ENCODE data around the gene ATXN7L3. TPM values are rescaled to one million over a fixed set of nuclear protein-coding genes. Genes with fewer than 3 reads are reported as not detected.

Gene ATXN7L3
- total RNA-seq, 1 experiment from 2014 or later, result 86.7 TPM

DNA sequence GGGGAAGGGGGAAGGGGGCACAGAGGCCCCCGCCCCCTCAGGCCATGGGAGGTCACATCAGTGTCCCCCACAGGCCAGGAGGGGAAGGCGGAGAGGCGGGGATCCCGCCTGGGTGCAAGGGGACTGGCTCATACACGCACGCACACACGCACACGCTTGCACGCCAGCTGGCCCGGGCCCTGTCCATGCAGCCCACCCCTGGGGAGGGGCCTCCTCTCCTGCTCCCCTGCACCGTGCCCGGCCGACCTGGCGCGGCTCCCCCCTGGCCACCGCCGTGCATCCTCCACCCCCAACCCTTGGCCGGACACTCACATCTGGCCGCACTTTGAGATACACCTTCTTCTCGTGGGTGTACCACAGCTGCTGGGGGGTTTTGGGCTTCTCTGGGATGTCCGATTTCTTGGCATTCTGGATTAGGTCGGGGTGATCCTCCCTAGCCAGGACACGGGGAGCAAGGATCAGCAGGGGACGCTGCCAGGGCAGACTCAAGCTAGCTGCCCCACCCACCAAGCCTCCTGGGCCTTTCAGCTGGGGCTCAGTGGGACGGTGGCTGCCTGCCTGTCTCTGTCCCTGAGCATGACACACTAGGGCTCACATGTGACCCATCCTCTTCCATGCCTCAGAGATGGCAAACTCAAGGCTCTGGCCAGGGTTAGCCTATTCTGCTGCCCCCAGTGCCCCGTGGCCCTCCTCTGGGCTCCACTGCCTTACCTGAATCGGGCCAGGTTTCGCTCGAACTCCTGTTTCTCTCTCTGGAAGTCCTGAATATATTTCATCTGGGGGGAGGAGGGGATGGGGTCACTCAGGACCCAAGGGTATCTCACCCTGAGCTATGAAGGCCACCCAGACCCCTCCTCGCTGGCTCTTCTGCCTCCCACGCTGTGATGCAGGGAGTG lies 13.1 kb upstream of the ATXN7L3 start:
- Histone ChIP-seq H3K4me3 (replicated peaks in 1 of 2; ENCODE audit: low read depth in 1 of 2, low read length in 2 of 2) (no peak overlapping the region), H4K20me1 (ENCODE audit: insufficient read depth) (no peaks in the 10 kb centered on the region), H3K79me2 (ENCODE audit: insufficient read depth, low read length) (peaks cover 36% of the 10 kb centered on the region), H3K27ac (ENCODE audit: low read depth, low read length) (peak overlapping the region; percentile 7; the same call in 1 of the 2 replicates), H3K9ac (ENCODE audit: low read length) (no peak overlapping the region), H3K4me2 (ENCODE audit: low read length) (no peak overlapping the region), H2AFZ (ENCODE audit: low read depth, low read length, poor library complexity, severe bottlenecking) (no peak overlapping the region), H3K4me1 (ENCODE audit: control insufficient read depth in 1 of 2, insufficient read depth in 2 of 2, low read length in 2 of 2) (peaks cover 26 to 47% of the 10 kb centered on the region in 2 experiments), H3K27me3 (ENCODE audit: insufficient read depth, low read length) (no peaks in the 10 kb centered on the region), H3K9me2 (ENCODE audit: insufficient read depth) (no peaks in the 10 kb centered on the region), H3K9me3 (ENCODE audit: control insufficient read depth in 1 of 2, insufficient read depth in 1 of 2, low read depth in 1 of 2, low read length in 2 of 2) (no peaks in the 10 kb centered on the region), H3K36me3 (ENCODE audit: control insufficient read depth in 1 of 2, insufficient read depth in 2 of 2, low read length in 2 of 2) (peaks cover 23 to 56% of the 10 kb centered on the region in 2 experiments; a peak in 3 of 4 replicates)
- RAD21 ChIA-PET (ENCODE audit: low non-redundant PET in 1 of 2, low total read pairs in 2 of 2, uncharacterized antibody in 2 of 2, unreplicated experiment in 2 of 2), result no interaction called here
- intact Hi-C loops (cut with micrococcal nuclease), result loop anchor here (10.0 kb wide), 1 partner anchor 312 kb away; no protein-coding TSS in a partner anchor
- ATAC-seq, result no peak
- TF ChIP-seq POLR2AphosphoS5 (IDR thresholded peaks at IDR 0.05; ENCODE audit: low read depth, low read length), result 0 out of 2 replicates have a peak, but pooled peaks have one; percentile 6
- TF ChIP-seq, protein P1, sequence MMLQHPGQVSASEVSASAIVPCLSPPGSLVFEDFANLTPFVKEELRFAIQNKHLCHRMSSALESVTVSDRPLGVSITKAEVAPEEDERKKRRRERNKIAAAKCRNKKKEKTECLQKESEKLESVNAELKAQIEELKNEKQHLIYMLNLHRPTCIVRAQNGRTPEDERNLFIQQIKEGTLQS (IDR thresholded peaks at IDR 0.05), result no peak
- DNase-seq (ENCODE audit: low read depth, low spot score), result no peak
- CTCF ChIA-PET, result no interaction called here
- no TSS peak for BruUV-seq (replicated peaks)
- POLR2A ChIA-PET, result no interaction called here

DNA sequence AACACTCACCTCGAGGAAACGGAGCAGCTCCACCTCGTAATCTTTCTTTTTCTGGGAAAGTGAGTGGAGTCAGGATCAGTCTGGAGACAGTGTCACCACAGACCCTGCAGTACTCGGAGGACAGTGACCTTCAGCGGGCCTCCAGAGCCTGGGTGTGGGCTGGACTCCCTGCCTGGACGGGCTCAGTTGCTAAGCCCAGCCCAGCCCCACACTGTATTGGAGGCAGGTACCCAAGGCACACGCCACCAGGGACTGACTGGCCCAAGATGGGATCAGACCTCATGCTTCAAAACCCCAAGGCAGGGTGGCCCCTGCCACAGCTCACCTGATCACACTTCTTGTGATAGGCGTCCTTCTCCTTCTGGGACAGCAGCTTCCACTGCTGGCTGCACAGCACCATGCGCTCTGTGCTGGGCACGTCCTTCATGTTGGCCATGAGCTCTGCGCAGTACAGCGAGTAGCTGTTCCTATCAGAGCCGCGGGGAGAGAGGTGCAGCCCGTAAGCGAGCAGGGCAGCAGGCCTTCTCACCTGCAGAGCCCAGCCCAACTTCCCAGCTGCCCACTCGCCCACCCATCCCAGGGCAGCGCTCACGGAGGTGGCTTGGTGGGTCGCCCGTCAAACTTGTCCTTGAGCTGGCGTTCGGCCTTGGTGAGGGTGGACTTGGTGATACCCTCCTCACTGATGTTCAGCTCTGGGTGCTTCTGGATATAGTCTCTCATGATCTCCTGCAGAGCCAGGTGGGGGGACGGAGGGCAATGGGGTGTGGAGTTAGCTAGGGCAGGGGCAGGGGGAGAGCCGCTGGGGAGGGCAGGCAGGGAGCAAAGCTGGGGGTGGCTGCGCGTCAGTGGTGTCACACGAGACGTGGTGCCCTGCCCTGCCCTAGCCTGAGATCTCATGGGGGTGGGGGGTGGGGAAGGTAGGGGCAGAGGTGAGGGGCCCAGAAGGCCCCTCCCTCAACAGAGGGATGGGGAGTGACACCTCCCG lies 11.9 kb upstream of the ATXN7L3 start:
- H2AFZ ChIP-seq (ENCODE audit: low read depth, low read length, poor library complexity, severe bottlenecking), result no peak overlapping the region
- CTCF ChIA-PET, result interaction anchor here (1.2 to 3.0 kb wide), 6 partner anchors 10 to 311 kb away, joined by 3 to 19 read pairs (median 8); partner anchors contain the start of genes FAM171A2, GRN and SLC25A39
- H4K20me1 ChIP-seq (ENCODE audit: insufficient read depth), result no peaks in the 10 kb centered on the region
- H3K4me1 ChIP-seq (ENCODE audit: control insufficient read depth in 1 of 2, insufficient read depth in 2 of 2, low read length in 2 of 2), result peaks cover 19 to 43% of the 10 kb centered on the region in 2 experiments
- peak overlapping the region; percentile 39; the same call in 1 of the 2 replicates for H3K9ac ChIP-seq (ENCODE audit: low read length)
- POLR2A ChIA-PET, result interaction anchor here (1.4 kb wide), 1 partner anchor 141 kb away, joined by 3 read pairs; the partner anchor contains the start of gene G6PC3
- intact Hi-C loops (cut with micrococcal nuclease), result loop anchor here (2.0 to 10.0 kb wide), 2 partner anchors 115 to 313 kb away; no protein-coding TSS in a partner anchor
- peak overlapping the region; percentile 42 for H3K27ac ChIP-seq (ENCODE audit: low read depth, low read length)
- ATAC-seq (no peak), DNase-seq (ENCODE audit: low read depth, low spot score) (no peak)
- no peaks in the 10 kb centered on the region for H3K9me2 ChIP-seq (ENCODE audit: insufficient read depth)
- H3K4me2 ChIP-seq (ENCODE audit: low read length), result peak overlapping the region; percentile 70; the same call in 1 of the 2 replicates
- no TSS peak for BruUV-seq (replicated peaks)
- RAD21 ChIA-PET (ENCODE audit: low non-redundant PET in 1 of 2, low total read pairs in 2 of 2, uncharacterized antibody in 2 of 2, unreplicated experiment in 2 of 2), result interaction anchor here in 1 of 2 experiments (0.6 to 1.2 kb wide), 3 partner anchors 115 to 196 kb away, joined by 3 to 4 read pairs (median 3); no protein-coding TSS in a partner anchor
- no peak overlapping the region for H3K4me3 ChIP-seq (replicated peaks in 1 of 2; ENCODE audit: low read depth in 1 of 2, low read length in 2 of 2)
- no peaks in the 10 kb centered on the region for H3K27me3 ChIP-seq (ENCODE audit: insufficient read depth, low read length)
- peaks cover 29 to 61% of the 10 kb centered on the region in 2 experiments; a peak in 3 of 4 replicates for H3K36me3 ChIP-seq (ENCODE audit: control insufficient read depth in 1 of 2, insufficient read depth in 2 of 2, low read length in 2 of 2)
- peaks cover 24% of the 10 kb centered on the region for H3K79me2 ChIP-seq (ENCODE audit: insufficient read depth, low read length)
- H3K9me3 ChIP-seq (ENCODE audit: control insufficient read depth in 1 of 2, insufficient read depth in 1 of 2, low read depth in 1 of 2, low read length in 2 of 2), result no peaks in the 10 kb centered on the region
- TF ChIP-seq EZH2 (IDR thresholded peaks at IDR 0.05) (no peak), SRF (IDR thresholded peaks at IDR 0.05; ENCODE audit: low read depth) (no peak), TCF7L2 (IDR thresholded peaks at IDR 0.05; ENCODE audit: borderline replicate concordance, extremely low read depth, insufficient read depth, insufficient read length) (no peak), ZFX (IDR thresholded peaks at IDR 0.05) (no peak), CEBPB (IDR thresholded peaks at IDR 0.05; ENCODE audit: low read depth) (no peak), SIN3A (IDR thresholded peaks at IDR 0.05; ENCODE audit: low read depth) (no peak), ZNF274 (IDR thresholded peaks at IDR 0.05; ENCODE audit: low read depth, low read length) (no peak), EGR1 (IDR thresholded peaks at IDR 0.05; ENCODE audit: low read depth) (no peak), JUND (IDR thresholded peaks at IDR 0.05) (no peak), FOSL1 (IDR thresholded peaks at IDR 0.05; ENCODE audit: low read depth) (no peak)
- TF ChIP-seq, protein P2, sequence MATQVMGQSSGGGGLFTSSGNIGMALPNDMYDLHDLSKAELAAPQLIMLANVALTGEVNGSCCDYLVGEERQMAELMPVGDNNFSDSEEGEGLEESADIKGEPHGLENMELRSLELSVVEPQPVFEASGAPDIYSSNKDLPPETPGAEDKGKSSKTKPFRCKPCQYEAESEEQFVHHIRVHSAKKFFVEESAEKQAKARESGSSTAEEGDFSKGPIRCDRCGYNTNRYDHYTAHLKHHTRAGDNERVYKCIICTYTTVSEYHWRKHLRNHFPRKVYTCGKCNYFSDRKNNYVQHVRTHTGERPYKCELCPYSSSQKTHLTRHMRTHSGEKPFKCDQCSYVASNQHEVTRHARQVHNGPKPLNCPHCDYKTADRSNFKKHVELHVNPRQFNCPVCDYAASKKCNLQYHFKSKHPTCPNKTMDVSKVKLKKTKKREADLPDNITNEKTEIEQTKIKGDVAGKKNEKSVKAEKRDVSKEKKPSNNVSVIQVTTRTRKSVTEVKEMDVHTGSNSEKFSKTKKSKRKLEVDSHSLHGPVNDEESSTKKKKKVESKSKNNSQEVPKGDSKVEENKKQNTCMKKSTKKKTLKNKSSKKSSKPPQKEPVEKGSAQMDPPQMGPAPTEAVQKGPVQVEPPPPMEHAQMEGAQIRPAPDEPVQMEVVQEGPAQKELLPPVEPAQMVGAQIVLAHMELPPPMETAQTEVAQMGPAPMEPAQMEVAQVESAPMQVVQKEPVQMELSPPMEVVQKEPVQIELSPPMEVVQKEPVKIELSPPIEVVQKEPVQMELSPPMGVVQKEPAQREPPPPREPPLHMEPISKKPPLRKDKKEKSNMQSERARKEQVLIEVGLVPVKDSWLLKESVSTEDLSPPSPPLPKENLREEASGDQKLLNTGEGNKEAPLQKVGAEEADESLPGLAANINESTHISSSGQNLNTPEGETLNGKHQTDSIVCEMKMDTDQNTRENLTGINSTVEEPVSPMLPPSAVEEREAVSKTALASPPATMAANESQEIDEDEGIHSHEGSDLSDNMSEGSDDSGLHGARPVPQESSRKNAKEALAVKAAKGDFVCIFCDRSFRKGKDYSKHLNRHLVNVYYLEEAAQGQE (IDR thresholded peaks at IDR 0.05; ENCODE audit: low read depth), result no peak
